ENCODE measurements around the gene ANKFN1.

ANKFN1 gene

DNA sequence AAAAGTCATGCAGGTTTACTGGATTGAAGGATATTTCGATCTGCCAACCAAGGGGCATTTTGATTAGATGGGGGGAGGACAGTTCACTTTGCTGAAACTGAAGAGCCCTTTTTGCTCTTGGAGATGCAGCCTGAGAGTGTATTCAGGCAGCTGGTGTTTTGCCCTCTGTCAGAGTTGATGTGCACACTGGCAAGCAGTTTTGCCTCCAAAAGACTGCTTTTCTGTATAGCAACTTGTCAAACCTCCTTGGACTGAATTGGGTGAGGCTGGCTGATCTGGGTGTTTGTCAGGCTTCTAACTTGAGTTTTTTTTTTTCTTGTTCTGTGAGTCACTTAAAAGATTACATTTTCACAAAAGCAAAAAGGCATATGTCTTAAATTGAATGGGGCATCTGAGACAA lies 22.6 kb upstream of the ANKFN1 start:
- TF ChIP-seq, protein P1, sequence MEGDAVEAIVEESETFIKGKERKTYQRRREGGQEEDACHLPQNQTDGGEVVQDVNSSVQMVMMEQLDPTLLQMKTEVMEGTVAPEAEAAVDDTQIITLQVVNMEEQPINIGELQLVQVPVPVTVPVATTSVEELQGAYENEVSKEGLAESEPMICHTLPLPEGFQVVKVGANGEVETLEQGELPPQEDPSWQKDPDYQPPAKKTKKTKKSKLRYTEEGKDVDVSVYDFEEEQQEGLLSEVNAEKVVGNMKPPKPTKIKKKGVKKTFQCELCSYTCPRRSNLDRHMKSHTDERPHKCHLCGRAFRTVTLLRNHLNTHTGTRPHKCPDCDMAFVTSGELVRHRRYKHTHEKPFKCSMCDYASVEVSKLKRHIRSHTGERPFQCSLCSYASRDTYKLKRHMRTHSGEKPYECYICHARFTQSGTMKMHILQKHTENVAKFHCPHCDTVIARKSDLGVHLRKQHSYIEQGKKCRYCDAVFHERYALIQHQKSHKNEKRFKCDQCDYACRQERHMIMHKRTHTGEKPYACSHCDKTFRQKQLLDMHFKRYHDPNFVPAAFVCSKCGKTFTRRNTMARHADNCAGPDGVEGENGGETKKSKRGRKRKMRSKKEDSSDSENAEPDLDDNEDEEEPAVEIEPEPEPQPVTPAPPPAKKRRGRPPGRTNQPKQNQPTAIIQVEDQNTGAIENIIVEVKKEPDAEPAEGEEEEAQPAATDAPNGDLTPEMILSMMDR (IDR thresholded peaks at IDR 0.05; ENCODE audit: low read depth, low read length), result no peak
- H3K4me3 ChIP-seq (replicated peaks in 1 of 2; ENCODE audit: low read depth in 2 of 2, low read length in 2 of 2), result no peak overlapping the region
- DNase-seq (ENCODE audit: low read depth in 2 of 2), result no peak

- H3K4me3 ChIP-seq (replicated peaks in 1 of 2; ENCODE audit: low read depth in 2 of 2, low read length in 2 of 2), result no peak overlapping the region
- DNase-seq (ENCODE audit: low read depth in 2 of 2), result peak in 1 of 2 donors; percentile 3
- TF ChIP-seq, protein P1 (IDR thresholded peaks at IDR 0.05; ENCODE audit: low read depth, low read length), result no peak
Measured at GRCh38 chr17:56131431-56131830, 21.8 kb upstream of the ANKFN1 start.

GRCh38 chr17:56136301-56136700 lies 17.0 kb upstream of the ANKFN1 start:
- DNase-seq (ENCODE audit: low read depth in 2 of 2), result peak in 1 of 2 donors; percentile 5
- TF ChIP-seq, protein P1 (IDR thresholded peaks at IDR 0.05; ENCODE audit: low read depth, low read length), result no peak
- no peak overlapping the region for H3K4me3 ChIP-seq (replicated peaks in 1 of 2; ENCODE audit: low read depth in 2 of 2, low read length in 2 of 2)

DNA sequence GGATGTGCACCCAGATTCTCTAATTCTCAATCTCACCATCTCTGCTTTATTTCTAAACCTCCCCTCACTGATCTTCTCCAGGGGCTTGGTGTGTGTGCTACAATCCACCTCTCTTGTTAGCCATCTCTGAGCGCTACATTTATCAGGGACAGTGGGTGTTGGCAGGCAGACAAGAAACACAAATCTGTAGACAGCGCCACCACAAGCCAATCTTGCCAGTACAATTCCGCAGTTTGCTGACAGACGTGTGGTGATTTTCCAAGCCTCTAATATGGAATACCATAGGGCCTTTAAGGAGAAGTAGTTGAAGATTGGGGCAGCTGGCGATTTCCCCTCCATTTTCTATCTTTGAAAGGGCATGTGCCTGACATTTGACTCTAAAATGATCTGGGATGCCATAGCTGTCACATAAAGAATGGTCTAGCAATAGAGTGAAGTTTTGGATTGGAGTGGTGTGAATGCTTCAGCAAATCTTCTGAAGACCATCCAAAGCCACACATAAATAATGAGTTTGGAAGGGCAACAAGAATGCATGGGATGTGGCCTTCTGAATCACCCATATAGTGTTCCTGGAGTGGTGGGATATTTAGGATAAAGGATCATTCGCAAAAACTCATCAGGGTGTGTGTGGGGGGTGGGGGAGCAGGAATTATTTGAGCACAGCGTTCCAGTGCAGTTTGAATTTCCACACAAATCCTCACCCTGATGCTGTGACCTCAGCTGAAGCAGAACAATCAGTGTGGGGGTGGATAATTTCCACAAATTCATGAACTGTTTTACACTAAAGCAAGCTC lies 12.0 kb upstream of the ANKFN1 start:
- TF ChIP-seq, protein P1 (IDR thresholded peaks at IDR 0.05; ENCODE audit: low read depth, low read length), result no peak
- H3K4me3 ChIP-seq (replicated peaks in 1 of 2; ENCODE audit: low read depth in 2 of 2, low read length in 2 of 2), result no peak overlapping the region
- no peak for DNase-seq (ENCODE audit: low read depth in 2 of 2)

DNA sequence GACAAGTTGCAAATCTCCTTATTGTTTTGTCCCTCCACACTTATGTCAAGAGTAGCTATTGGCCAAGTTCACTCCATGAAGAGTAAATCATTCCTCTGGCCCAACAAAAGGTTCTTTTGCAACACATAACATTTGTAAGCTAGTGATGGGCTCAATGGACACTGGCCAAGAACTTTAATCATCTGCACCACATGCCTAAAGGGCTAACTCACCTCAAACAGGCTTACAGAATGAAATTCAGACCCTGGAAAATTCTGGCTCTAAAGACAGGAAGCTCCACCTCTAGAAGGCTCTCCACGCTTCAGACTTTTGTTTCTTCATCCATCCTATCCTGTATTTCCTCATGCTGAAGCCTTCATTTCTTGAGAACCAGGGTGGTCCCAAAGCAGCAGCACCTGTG lies 10.9 kb upstream of the ANKFN1 start:
- TF ChIP-seq, protein P1 (IDR thresholded peaks at IDR 0.05; ENCODE audit: low read depth, low read length), result no peak
- H3K4me3 ChIP-seq (replicated peaks in 1 of 2; ENCODE audit: low read depth in 2 of 2, low read length in 2 of 2), result no peak overlapping the region
- peak; percentile 26 to 68 for DNase-seq (ENCODE audit: low read depth in 2 of 2)

- TF ChIP-seq, protein P1 (IDR thresholded peaks at IDR 0.05; ENCODE audit: low read depth, low read length), result no peak
- no peak overlapping the region for H3K4me3 ChIP-seq (replicated peaks in 1 of 2; ENCODE audit: low read depth in 2 of 2, low read length in 2 of 2)
- DNase-seq (ENCODE audit: low read depth in 2 of 2), result no peak
Measured at GRCh38 chr17:56142781-56143180, 10.5 kb upstream of the ANKFN1 start.
